ENCODE measurements around the gene MOB3B. TPM values are rescaled to one million over a fixed set of nuclear protein-coding genes. Genes with fewer than 3 reads are reported as not detected.

The MOB3B gene
- total RNA-seq, 1 donor, result 0.43 TPM

- no peak for DNase-seq (ENCODE audit: low read depth)
- no peak for TF ChIP-seq CTCF (IDR thresholded peaks at IDR 0.05; ENCODE audit: insufficient read depth, low read depth, low read length)
- H3K4me3 ChIP-seq (ENCODE audit: low read depth, low read length), result no peak overlapping the region
Observed at GRCh38 chr9:27429917-27430316, 99.7 kb downstream of the MOB3B start.

GRCh38 chr9:27429436-27429835 lies 100.2 kb downstream of the MOB3B start:
- TF ChIP-seq CTCF (IDR thresholded peaks at IDR 0.05; ENCODE audit: insufficient read depth, low read depth, low read length), result no peak
- no peak overlapping the region for H3K4me3 ChIP-seq (ENCODE audit: low read depth, low read length)
- DNase-seq (ENCODE audit: low read depth), result no peak

GRCh38 chr9:27428551-27428950 lies 101.1 kb downstream of the MOB3B start:
- DNase-seq (ENCODE audit: low read depth), result no peak
- no peak overlapping the region for H3K4me3 ChIP-seq (ENCODE audit: low read depth, low read length)

GRCh38 chr9:27427272-27427643 lies 102.4 kb downstream of the MOB3B start:
- no peak overlapping the region for H3K4me3 ChIP-seq (ENCODE audit: low read depth, low read length)
- no peak for TF ChIP-seq CTCF (IDR thresholded peaks at IDR 0.05; ENCODE audit: insufficient read depth, low read depth, low read length)
- DNase-seq (ENCODE audit: low read depth), result peak; percentile 72

More at GRCh38 chr9:27428551-27428950, 101.1 kb downstream of the MOB3B start:
- no peak for TF ChIP-seq CTCF (IDR thresholded peaks at IDR 0.05; ENCODE audit: insufficient read depth, low read depth, low read length)

GRCh38 chr9:27426511-27427271 lies 102.9 kb downstream of the MOB3B start:
- DNase-seq (ENCODE audit: low read depth), result no peak
- no peak overlapping the region for H3K4me3 ChIP-seq (ENCODE audit: low read depth, low read length)
- TF ChIP-seq CTCF (IDR thresholded peaks at IDR 0.05; ENCODE audit: insufficient read depth, low read depth, low read length), result no peak

- DNase-seq (ENCODE audit: low read depth), result no peak
- TF ChIP-seq CTCF (IDR thresholded peaks at IDR 0.05; ENCODE audit: insufficient read depth, low read depth, low read length), result no peak
- no peak overlapping the region for H3K4me3 ChIP-seq (ENCODE audit: low read depth, low read length)
Observed at GRCh38 chr9:27425827-27426510, 103.6 kb downstream of the MOB3B start.

Measured in fibroblast of villous mesenchyme (primary cell).